ENCODE results near the gene ZFP36L1. TPM values are rescaled to one million over a fixed set of nuclear protein-coding genes. Genes with fewer than 3 reads are reported as not detected.

Gene ZFP36L1
- total RNA-seq, 4 donors from 2014 or later = 125 to 253 (median 196) TPM

DNA sequence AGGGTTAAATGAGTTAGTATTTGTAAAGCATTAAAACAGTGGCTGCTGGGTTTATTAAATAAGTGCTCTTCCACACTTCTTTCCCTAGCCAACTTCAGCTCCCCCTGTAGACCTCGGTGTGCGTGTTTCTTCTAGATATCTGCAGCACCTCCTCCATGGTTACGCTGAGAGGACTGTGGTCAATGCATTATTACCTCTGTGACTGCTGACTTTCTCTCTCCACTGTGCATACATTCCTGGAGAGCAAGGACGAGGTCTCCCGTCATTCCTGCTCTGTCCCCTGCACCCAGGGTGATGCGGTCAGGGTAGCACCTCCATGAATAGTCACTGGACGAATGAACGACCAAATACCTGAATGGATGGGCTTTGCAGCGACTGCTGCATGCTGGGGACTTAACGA lies 44.6 kb downstream of the ZFP36L1 start:
- TF ChIP-seq, protein P1, sequence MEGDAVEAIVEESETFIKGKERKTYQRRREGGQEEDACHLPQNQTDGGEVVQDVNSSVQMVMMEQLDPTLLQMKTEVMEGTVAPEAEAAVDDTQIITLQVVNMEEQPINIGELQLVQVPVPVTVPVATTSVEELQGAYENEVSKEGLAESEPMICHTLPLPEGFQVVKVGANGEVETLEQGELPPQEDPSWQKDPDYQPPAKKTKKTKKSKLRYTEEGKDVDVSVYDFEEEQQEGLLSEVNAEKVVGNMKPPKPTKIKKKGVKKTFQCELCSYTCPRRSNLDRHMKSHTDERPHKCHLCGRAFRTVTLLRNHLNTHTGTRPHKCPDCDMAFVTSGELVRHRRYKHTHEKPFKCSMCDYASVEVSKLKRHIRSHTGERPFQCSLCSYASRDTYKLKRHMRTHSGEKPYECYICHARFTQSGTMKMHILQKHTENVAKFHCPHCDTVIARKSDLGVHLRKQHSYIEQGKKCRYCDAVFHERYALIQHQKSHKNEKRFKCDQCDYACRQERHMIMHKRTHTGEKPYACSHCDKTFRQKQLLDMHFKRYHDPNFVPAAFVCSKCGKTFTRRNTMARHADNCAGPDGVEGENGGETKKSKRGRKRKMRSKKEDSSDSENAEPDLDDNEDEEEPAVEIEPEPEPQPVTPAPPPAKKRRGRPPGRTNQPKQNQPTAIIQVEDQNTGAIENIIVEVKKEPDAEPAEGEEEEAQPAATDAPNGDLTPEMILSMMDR (IDR thresholded peaks at IDR 0.05; ENCODE audit: low read depth) = no peak

DNA sequence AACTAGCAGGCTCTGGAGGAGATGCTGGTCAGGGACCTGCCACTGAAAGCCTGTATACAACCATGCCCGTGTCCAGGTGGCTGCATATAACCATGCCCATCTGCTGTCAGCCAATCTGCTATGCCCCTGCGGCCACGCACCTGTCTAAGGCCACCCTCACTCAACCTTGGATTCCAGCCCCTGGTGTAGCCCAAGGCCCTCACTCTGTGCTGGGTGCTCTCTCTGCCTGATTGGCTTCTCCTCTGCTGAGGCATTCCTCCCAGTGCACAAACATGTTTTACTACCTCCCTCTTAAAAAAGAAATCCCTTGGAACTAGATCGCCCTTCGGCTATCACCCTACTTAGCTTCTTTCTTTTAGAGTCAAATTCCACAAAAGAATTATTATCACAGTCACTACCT lies 45.5 kb downstream of the ZFP36L1 start:
- TF ChIP-seq, protein P1 (IDR thresholded peaks at IDR 0.05; ENCODE audit: low read depth) = no peak

DNA sequence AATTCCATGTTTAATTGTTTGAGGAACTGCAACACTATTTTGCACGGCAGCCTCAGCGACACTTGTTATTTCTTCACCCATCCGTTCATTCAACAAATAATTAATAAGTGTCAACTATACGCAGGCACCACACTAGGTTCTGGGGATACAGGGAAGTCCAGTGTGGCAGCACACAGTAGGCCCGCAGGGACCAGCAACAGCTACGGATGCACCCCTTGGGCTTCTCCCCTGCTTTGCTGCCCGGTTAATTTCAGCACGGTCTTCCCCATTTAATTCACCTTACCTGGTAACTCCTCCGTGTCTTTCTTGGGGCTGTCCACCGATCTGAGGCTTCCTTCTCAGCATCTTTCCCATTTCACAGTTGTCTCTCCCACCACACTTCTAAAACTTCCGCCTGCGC lies 48.3 kb downstream of the ZFP36L1 start:
- TF ChIP-seq, protein P1 (IDR thresholded peaks at IDR 0.05; ENCODE audit: low read depth) = no peak

DNA sequence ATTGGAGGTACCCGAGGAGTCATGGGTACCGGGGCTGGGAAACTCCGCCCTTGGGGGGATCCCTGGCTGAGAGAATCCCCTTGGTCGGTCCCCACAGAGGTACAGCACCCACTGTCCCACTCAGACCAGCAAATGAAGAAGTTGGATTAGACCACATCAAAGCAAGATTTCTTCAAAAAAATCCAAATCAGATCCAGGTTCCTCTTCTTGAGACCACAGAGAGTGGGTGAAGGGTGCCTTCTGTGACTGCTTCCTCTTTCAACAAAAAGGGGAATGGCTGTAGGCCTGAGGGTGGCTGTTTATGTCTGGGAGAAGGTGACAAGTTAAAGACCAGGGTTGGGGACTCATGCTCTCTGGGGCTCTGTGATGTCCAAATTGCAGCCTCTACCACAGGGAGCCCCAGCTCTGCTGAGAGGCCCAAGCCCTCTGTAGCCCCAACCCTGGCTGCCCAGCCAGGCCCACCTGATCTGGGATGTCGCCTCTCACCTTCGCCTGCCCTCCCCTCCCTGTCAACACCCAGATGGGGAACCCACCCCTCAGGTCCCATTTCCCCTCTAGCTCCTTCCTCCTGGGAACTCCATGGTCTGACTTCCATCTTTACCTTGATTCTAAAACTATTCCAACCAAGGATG lies 50.9 kb downstream of the ZFP36L1 start:
- TF ChIP-seq, protein P1 (IDR thresholded peaks at IDR 0.05; ENCODE audit: low read depth) = no peak

DNA sequence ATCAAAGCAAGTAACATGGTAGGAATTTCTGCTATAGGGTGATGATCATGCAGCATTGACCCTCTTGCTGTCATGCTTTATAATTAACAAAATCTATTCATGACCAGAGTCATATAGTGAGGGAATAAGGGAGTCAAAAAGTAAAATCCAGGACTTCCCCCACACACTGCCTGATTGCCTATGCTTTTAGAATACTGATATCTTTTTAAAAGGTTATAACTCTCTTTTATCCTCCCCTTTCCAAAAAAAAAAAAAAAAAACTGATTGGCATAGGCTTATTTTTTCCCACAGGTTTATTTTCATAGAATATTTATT lies 51.4 kb downstream of the ZFP36L1 start:
- TF ChIP-seq, protein P1 (IDR thresholded peaks at IDR 0.05; ENCODE audit: low read depth) = no peak

DNA sequence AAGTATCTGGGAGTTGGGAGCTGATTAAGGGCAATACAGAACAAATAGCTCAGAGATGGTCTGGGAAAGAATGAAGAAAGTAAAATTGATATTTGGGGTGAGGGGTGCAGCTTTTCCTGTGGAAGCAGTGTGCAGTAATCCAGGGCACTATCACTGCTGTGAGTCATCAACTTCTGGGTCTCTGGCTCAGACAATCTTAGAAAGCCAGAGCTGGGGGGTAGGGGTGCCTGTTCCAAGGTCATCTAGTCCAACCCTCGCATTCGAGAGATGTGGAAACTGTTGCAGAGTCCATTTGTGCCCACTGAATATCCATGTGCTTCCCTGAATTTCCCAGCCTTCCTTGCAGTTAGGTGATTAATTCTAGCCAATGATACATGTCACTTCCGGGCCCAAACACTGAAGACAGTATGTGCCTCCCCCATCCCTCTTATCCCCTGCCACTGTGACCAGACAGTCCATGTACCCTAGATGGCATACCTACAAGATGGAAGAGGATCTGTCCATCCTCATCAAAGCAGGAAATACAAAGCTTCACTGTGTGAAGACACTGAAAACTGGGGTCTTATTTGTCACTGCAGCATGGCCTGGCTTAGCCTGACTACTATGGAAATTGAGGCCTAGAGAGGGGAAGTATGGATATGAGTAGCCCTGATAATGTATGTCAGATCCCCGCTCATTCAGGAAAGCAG lies 51.9 kb downstream of the ZFP36L1 start:
- TF ChIP-seq, protein P1 (IDR thresholded peaks at IDR 0.05; ENCODE audit: low read depth) = no peak

DNA sequence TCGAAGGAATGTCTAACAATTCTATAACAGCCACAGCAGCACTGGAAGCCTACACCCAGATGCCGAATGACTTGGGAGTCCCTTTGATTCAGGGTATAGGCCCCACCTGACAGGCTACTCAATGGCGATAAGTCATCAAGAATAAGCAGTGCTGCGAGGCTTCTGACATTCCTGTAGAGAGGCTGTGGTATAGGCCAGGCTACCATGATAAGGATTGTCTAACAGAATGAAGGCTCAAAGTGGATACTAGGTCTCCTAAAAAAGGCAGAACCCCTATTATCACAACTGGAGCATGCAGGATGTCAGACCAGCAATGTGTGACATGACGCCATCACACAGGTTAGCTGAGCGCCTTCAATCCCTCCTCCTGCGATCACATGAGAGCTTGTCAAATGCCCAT lies 53.2 kb downstream of the ZFP36L1 start:
- TF ChIP-seq, protein P1 (IDR thresholded peaks at IDR 0.05; ENCODE audit: low read depth) = no peak

All from subcutaneous adipose tissue (tissue), 4 donors.